HS-5 (cell line): ENCODE results near the gene ZNF329.

Source experiments
- DNase-seq: peaks from one replicate; pipeline ENCODE4 v3.0.0-alpha.2; 2012; ENCODE audit warnings: low read depth

The ZNF329 gene

GRCh38 chr19:58118979-58119733 lies 31.4 kb downstream of the ZNF329 start:
- DNase-seq = no peak

GRCh38 chr19:58117841-58118575 lies 32.6 kb downstream of the ZNF329 start:
- DNase-seq = no peak

GRCh38 chr19:58108546-58108817 lies 42.1 kb downstream of the ZNF329 start:
- DNase-seq = no peak

GRCh38 chr19:58107778-58108545 lies 42.6 kb downstream of the ZNF329 start:
- DNase-seq = no peak

GRCh38 chr19:58098682-58098998 lies 51.9 kb downstream of the ZNF329 start:
- no peak for DNase-seq

- DNase-seq = no peak
Observed at GRCh38 chr19:58097781-58098681, 52.6 kb downstream of the ZNF329 start, which contains the start of gene ZSCAN18. TSS of gene ZSCAN18 (minus strand) at chr19:58098231. CDS start at chr19:58090267, 7,964 bp downstream.

- no peak for DNase-seq
Observed at GRCh38 chr19:58097349-58097748, 53.2 kb downstream of the ZNF329 start.

- DNase-seq = no peak
Observed at GRCh38 chr19:58096884-58097283, 53.7 kb downstream of the ZNF329 start.

GRCh38 chr19:58095328-58095727 lies 55.3 kb downstream of the ZNF329 start:
- no peak for DNase-seq

GRCh38 chr19:58093071-58093470 lies 57.5 kb downstream of the ZNF329 start:
- no peak for DNase-seq

- DNase-seq = no peak
Observed at GRCh38 chr19:58091251-58091995, 59.2 kb downstream of the ZNF329 start.

- DNase-seq = no peak
Observed at GRCh38 chr19:58089846-58090245, 60.7 kb downstream of the ZNF329 start.

GRCh38 chr19:58088521-58089052 lies 62.0 kb downstream of the ZNF329 start:
- no peak for DNase-seq

- no peak for DNase-seq
Observed at GRCh38 chr19:58086825-58087710, 63.5 kb downstream of the ZNF329 start.

- DNase-seq = no peak
Observed at GRCh38 chr19:58085348-58085875, 65.2 kb downstream of the ZNF329 start.

- no peak for DNase-seq
Observed at GRCh38 chr19:58084596-58085347, 65.8 kb downstream of the ZNF329 start.

GRCh38 chr19:58083021-58083420 lies 67.6 kb downstream of the ZNF329 start:
- no peak for DNase-seq

- no peak for DNase-seq
Observed at GRCh38 chr19:58079792-58080191, 70.8 kb downstream of the ZNF329 start.
